GM10248 (cell line): ENCODE measurements around the gene ZNF44.

Source experiments
- CTCF ChIA-PET: fragments of 300-600 bp; sonication (Branson Sonifier 250); formaldehyde crosslinking; extraction: SDS; loops from one replicate; lab custom pipeline; 2021; ENCODE audit warnings: antibody characterized with exemption; lab: Yijun Ruan, JAX
- POLR2A ChIA-PET: fragments of 350-650 bp; sonication (Branson Sonifier 250); formaldehyde crosslinking; extraction: SDS; loops from one replicate; lab custom pipeline; 2020; ENCODE audit warnings: antibody characterized with exemption; lab: Yijun Ruan, JAX
- DNase-seq: peaks from one replicate; pipeline ENCODE4 v3.0.0; 2012; ENCODE audit errors: extremely low spot score
- CTCF ChIP-seq: IDR thresholded peaks from 2 replicates; pipeline ENCODE4 v1.5.1; 2012; ENCODE audit warnings: mild to moderate bottlenecking, low read depth; ENCODE audit errors: extremely low read depth, missing control alignments, control extremely low read depth

Gene ZNF44

GRCh38 chr19:12244370-12244769 is 50.3 kb downstream of the ZNF44 start:
- CTCF ChIA-PET, result no interaction called here
- POLR2A ChIA-PET, result no interaction called here
- DNase-seq, result no peak
- TF ChIP-seq CTCF, result no peak

- no peak for DNase-seq
- ChIA-PET POLR2A (no interaction called here), CTCF (no interaction called here)
- TF ChIP-seq CTCF, result no peak
Measured at GRCh38 chr19:12237143-12237839, 57.4 kb downstream of the ZNF44 start.

- DNase-seq, result no peak
- POLR2A ChIA-PET, result no interaction called here
- CTCF ChIA-PET, result no interaction called here
- no peak for TF ChIP-seq CTCF
Measured at GRCh38 chr19:12232961-12233360, 61.7 kb downstream of the ZNF44 start.

- POLR2A ChIA-PET, result no interaction called here
- no peak for DNase-seq
- CTCF ChIA-PET, result interaction anchor here (1.8 kb wide), 1 partner anchor 29 kb away, joined by 4 read pairs; no protein-coding TSS in a partner anchor
- TF ChIP-seq CTCF, result no peak
Measured at GRCh38 chr19:12230751-12231733, 63.6 kb downstream of the ZNF44 start.

GRCh38 chr19:12229990-12230389 is 64.7 kb downstream of the ZNF44 start:
- POLR2A ChIA-PET, result no interaction called here
- no peak for DNase-seq
- TF ChIP-seq CTCF, result no peak
- CTCF ChIA-PET, result interaction anchor here (1.8 kb wide), 1 partner anchor 28 kb away, joined by 4 read pairs; no protein-coding TSS in a partner anchor

GRCh38 chr19:12224676-12225075 is 70.0 kb downstream of the ZNF44 start:
- ChIA-PET CTCF (interaction anchor here (1.2 kb wide), 1 partner anchor 14 kb away, joined by 3 read pairs; no protein-coding TSS in a partner anchor), POLR2A (no interaction called here)
- DNase-seq, result no peak
- no peak for TF ChIP-seq CTCF
